ENCODE results near the gene TNNT1. TPM values are rescaled to one million over a fixed set of nuclear protein-coding genes. Genes with fewer than 3 reads are reported as not detected.
A peak's percentile ranks its signal among the peaks of the same experiment; 100 is the strongest.

Gene TNNT1
- total RNA-seq, 2 donors from 2014 or later, result 8.5 to 87.9 TPM

GRCh38 chr19:55132453-55133129 is 16.4 kb downstream of the TNNT1 start:
- intact Hi-C loops (cut with DNase I), result no loop called here
- Histone ChIP-seq H3K27me3 (replicated peaks; ENCODE audit: insufficient read depth) (no peaks in the 10 kb centered on the region), H3K4me3 (no peak overlapping the region), H3K27ac (no peak overlapping the region), H3K4me1 (replicated peaks) (no peaks in the 10 kb centered on the region), H3K36me3 (no peaks in the 10 kb centered on the region), H3K9me3 (no peaks in the 10 kb centered on the region)
- 59% methylated on average over 14 of the region's 14 CpGs for WGBS
- DNase-seq (ENCODE audit: low spot score), result no peak
- TF ChIP-seq POLR2AphosphoS5 (IDR thresholded peaks at IDR 0.05), result no peak
- TF ChIP-seq POLR2A (IDR thresholded peaks at IDR 0.05), result no peak
- TF ChIP-seq CTCF (IDR thresholded peaks at IDR 0.05), result no peak

- H3K36me3 ChIP-seq, result no peaks in the 10 kb centered on the region
- H3K4me1 ChIP-seq (replicated peaks), result no peaks in the 10 kb centered on the region
- no peaks in the 10 kb centered on the region for H3K27me3 ChIP-seq (replicated peaks; ENCODE audit: insufficient read depth)
- H3K9me3 ChIP-seq, result no peaks in the 10 kb centered on the region
- TF ChIP-seq POLR2A (IDR thresholded peaks at IDR 0.05), result no peak
- TF ChIP-seq CTCF (IDR thresholded peaks at IDR 0.05), result no peak
- no peak for TF ChIP-seq POLR2AphosphoS5 (IDR thresholded peaks at IDR 0.05)
- intact Hi-C loops (cut with DNase I), result no loop called here
- no peak overlapping the region for H3K27ac ChIP-seq
- no peak overlapping the region for H3K4me3 ChIP-seq
- 68% methylated on average over 16 of the region's 16 CpGs for WGBS
- DNase-seq (ENCODE audit: low spot score), result no peak
These were observed 17.6 kb downstream of the TNNT1 start for GRCh38 chr19:55131421-55131820.

- no peak for DNase-seq (ENCODE audit: low spot score)
- Histone ChIP-seq H3K36me3 (no peaks in the 10 kb centered on the region), H3K9me3 (no peaks in the 10 kb centered on the region), H3K4me3 (no peak overlapping the region), H3K4me1 (replicated peaks) (peaks cover 13% of the 10 kb centered on the region), H3K27me3 (replicated peaks; ENCODE audit: insufficient read depth) (no peaks in the 10 kb centered on the region), H3K27ac (no peak overlapping the region)
- WGBS, result 78% methylated on average over 14 of the region's 14 CpGs
- TF ChIP-seq POLR2AphosphoS5 (IDR thresholded peaks at IDR 0.05), result no peak
- TF ChIP-seq CTCF (IDR thresholded peaks at IDR 0.05), result no peak
- TF ChIP-seq POLR2A (IDR thresholded peaks at IDR 0.05), result no peak
- intact Hi-C loops (cut with DNase I), result loop anchor here (5.0 to 10.0 kb wide), 3 partner anchors 288 to 536 kb away; partner anchors contain the start of genes U2AF2, UBE2S, ZNF524 and ZNF865
These were observed 30.0 kb downstream of the TNNT1 start for GRCh38 chr19:55119053-55119452.

GRCh38 chr19:55118401-55118991 is 30.5 kb downstream of the TNNT1 start:
- Histone ChIP-seq H3K9me3 (no peaks in the 10 kb centered on the region), H3K4me1 (replicated peaks) (peaks cover 13% of the 10 kb centered on the region), H3K36me3 (no peaks in the 10 kb centered on the region), H3K27ac (peak overlapping the region in 1 of 2 donors; percentile 78), H3K27me3 (replicated peaks; ENCODE audit: insufficient read depth) (no peaks in the 10 kb centered on the region), H3K4me3 (peak overlapping the region; percentile 61 to 69)
- intact Hi-C loops (cut with DNase I), result loop anchor here (5.0 to 10.0 kb wide), 3 partner anchors 289 to 536 kb away; partner anchors contain the start of genes U2AF2, UBE2S, ZNF524 and ZNF865
- TF ChIP-seq CTCF (IDR thresholded peaks at IDR 0.05) (no peak), POLR2AphosphoS5 (IDR thresholded peaks at IDR 0.05) (no peak), POLR2A (IDR thresholded peaks at IDR 0.05) (no peak)
- WGBS, result 24% methylated on average over 22 of the region's 22 CpGs
- no peak for DNase-seq (ENCODE audit: low spot score)

Data from prostate gland (tissue), 2 donors.